Stimulated activated effector memory CD8-positive, alpha-beta T cell treated with anti-CD3 and anti-CD28 coated beads, Interleukin-12 subunit alpha, Interleukin-12 subunit beta, amount 100 ng/mL, for 72 hours (primary cell): ENCODE measurements around the gene WDR36.
A peak's percentile ranks its signal among the peaks of the same experiment; 100 is the strongest.
"Not testable (repeated sequence)": the region's sequence is repeated elsewhere in the genome, so short reads cannot be mapped to it uniquely, and the experiment has no call there.

Experiments
- ATAC-seq: fragments of 150-1000 bp; cut with Tn5 transposase; 2 replicates; pipeline ENCODE4 v1.10.0; 2021
- DNase-seq, 2 donors: peaks; one replicate each; pipeline ENCODE4 v3.0.0; 2021 to 2022; ENCODE audit warnings: low spot score in 2 of 2
- H3K27ac Mint-ChIP-seq: one replicate; pipeline ENCODE4 v1.8.0; 2022; ENCODE audit warnings: mild to moderate bottlenecking, mixed read lengths
- H3K36me3 Mint-ChIP-seq: one replicate; pipeline ENCODE4 v1.8.0; 2022; ENCODE audit warnings: mild to moderate bottlenecking, mixed read lengths
- H3K4me1 Mint-ChIP-seq: one replicate; pipeline ENCODE4 v1.8.0; 2022; ENCODE audit warnings: mixed read lengths
- H3K4me3 Mint-ChIP-seq: one replicate; pipeline ENCODE4 v1.8.0; 2022; ENCODE audit warnings: mild to moderate bottlenecking, mixed read lengths
- H3K9me3 Mint-ChIP-seq: one replicate; pipeline ENCODE4 v1.8.0; 2022; ENCODE audit warnings: mixed read lengths

Gene WDR36

GRCh38 chr5:111121926-111122325 is 29.8 kb downstream of the WDR36 start:
- H3K9me3 Mint-ChIP-seq: no peaks in the 10 kb centered on the region
- no peaks in the 10 kb centered on the region for H3K4me1 Mint-ChIP-seq
- no peak for ATAC-seq
- H3K4me3 Mint-ChIP-seq: no peak overlapping the region
- peaks cover 100% of the 10 kb centered on the region for H3K36me3 Mint-ChIP-seq
- H3K27ac Mint-ChIP-seq: no peak overlapping the region
- no peak for DNase-seq

- Mint-ChIP-seq H3K4me1 (no peaks in the 10 kb centered on the region), H3K36me3 (peaks cover 100% of the 10 kb centered on the region), H3K9me3 (no peaks in the 10 kb centered on the region), H3K4me3 (no peak overlapping the region), H3K27ac (peak overlapping the region; percentile 70)
- no peak for ATAC-seq
- no peak for DNase-seq
Measured at GRCh38 chr5:111122398-111122797, 30.2 kb downstream of the WDR36 start.

- Mint-ChIP-seq H3K4me3 (no peak overlapping the region), H3K4me1 (no peaks in the 10 kb centered on the region), H3K9me3 (no peaks in the 10 kb centered on the region), H3K27ac (peak overlapping the region; percentile 20), H3K36me3 (peaks cover 100% of the 10 kb centered on the region)
- DNase-seq: no peak
- ATAC-seq: peak; percentile 72
Measured at GRCh38 chr5:111124793-111125192, 32.6 kb downstream of the WDR36 start.

- no peak for ATAC-seq
- Mint-ChIP-seq H3K4me1 (no peaks in the 10 kb centered on the region), H3K36me3 (peaks cover 83% of the 10 kb centered on the region), H3K4me3 (no peak overlapping the region), H3K9me3 (no peaks in the 10 kb centered on the region), H3K27ac (peak overlapping the region; percentile 23)
- no peak for DNase-seq
Measured at GRCh38 chr5:111126896-111127295, 34.7 kb downstream of the WDR36 start.

DNA sequence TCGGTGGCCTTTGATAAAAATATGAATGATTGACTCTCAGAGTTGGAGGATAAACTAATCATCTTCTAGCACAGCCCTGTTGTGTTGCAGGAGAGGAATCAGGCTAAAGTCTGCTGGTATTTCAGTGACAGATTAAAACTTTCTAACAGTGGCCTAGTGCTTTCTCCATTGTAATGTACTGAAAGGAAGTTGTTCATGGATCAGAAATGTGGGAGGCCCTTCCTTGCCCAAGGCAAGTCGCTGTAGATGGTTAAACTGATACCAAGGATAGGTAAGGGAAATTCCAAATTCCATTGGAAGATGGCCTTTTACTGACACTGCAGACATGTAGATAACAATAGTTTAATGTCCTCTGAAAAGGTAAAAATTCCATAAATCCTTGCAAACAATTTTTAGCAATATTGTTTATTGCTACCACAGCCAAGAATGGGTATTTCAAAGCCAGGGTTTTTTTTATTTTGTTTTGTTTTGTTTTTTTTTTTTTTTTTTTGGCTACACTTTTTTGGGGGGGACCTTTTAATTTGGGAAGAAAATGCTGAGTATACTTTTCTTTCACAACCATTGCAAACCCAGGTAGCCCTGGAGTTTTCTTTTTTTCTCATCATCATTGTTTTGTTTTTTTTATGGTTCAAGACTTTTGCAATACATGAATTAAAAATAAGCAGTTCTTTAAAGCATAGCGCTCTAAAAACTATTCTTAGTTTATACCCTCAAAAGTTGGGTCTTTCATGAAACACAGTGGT is 35.5 kb downstream of the WDR36 start:
- no peak for ATAC-seq
- Mint-ChIP-seq H3K36me3 (peaks cover 76% of the 10 kb centered on the region), H3K4me3 (no peak overlapping the region), H3K9me3 (no peaks in the 10 kb centered on the region), H3K4me1 (no peaks in the 10 kb centered on the region), H3K27ac (peak overlapping the region; percentile 23)
- no peak for DNase-seq

GRCh38 chr5:111129938-111130337 is 37.8 kb downstream of the WDR36 start:
- Mint-ChIP-seq H3K36me3 (peaks cover 59% of the 10 kb centered on the region), H3K4me3 (no peak overlapping the region), H3K4me1 (no peaks in the 10 kb centered on the region), H3K27ac (no peak overlapping the region), H3K9me3 (no peaks in the 10 kb centered on the region)
- no peak for DNase-seq
- no peak for ATAC-seq

- Mint-ChIP-seq H3K27ac (no peak overlapping the region), H3K4me3 (no peak overlapping the region), H3K9me3 (no peaks in the 10 kb centered on the region), H3K4me1 (no peaks in the 10 kb centered on the region), H3K36me3 (peaks cover 45% of the 10 kb centered on the region)
- no peak for ATAC-seq
- DNase-seq: no peak
Measured at GRCh38 chr5:111131356-111131755, 39.2 kb downstream of the WDR36 start.

DNA sequence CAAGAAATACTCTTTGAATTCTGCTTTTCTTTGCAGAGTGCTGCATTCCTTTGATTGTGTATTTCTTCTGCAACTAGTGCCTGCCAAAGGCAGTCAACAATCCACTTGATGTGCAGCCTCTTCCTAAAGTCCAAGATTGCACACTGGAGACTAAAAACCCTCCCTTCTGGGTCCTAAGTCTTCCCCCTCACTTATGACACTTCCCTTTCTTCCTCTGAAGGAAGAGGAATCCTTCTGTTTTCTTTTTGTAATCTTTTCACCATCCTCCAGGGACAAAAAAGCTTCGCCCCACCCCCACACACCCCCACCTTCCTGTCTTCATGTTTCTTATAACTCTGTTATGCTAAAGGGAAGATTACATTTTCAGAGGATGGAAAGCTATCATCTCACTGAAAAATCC is 39.9 kb downstream of the WDR36 start:
- H3K27ac Mint-ChIP-seq: no peak overlapping the region
- no peak for DNase-seq
- no peak for ATAC-seq
- no peak overlapping the region for H3K4me3 Mint-ChIP-seq
- no peaks in the 10 kb centered on the region for H3K4me1 Mint-ChIP-seq
- no peaks in the 10 kb centered on the region for H3K9me3 Mint-ChIP-seq
- H3K36me3 Mint-ChIP-seq: peaks cover 37% of the 10 kb centered on the region

DNA sequence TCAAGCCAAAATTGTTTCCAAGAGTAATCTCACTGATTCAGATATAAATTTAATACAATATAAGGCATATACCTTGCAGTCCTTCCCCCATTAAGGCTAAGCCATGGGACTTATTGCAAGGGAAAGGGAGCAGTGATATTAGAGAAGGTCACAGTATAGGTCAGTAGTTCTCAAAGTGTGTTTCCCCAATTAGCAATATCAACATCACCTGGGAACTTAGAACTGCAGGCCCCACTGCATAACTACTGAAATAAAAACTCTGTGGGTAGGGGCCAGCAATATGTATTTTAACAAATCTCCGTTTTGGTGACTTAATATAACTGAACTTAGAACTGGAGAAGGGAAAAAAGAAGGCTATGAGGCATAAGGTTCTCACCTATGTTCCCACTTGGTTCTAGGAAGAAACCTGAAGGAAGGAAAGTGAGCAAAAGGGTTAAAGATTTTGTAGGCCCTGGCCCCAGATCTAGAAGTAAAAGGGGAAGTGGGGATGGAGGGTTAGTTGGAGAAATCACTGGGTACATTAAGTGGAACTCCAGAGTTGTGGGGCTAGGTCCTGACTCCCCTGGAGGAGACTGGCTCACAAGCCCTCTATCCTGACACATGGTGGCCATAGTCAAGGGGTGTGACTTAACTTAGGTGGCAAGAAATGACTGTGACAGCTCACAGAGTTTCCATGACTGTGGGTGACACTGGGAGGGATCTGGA is 40.7 kb downstream of the WDR36 start:
- Mint-ChIP-seq H3K4me3 (no peak overlapping the region), H3K4me1 (no peaks in the 10 kb centered on the region), H3K9me3 (no peaks in the 10 kb centered on the region), H3K36me3 (peaks cover 29% of the 10 kb centered on the region), H3K27ac (no peak overlapping the region)
- DNase-seq (no peak), ATAC-seq (peak; percentile 58)

DNA sequence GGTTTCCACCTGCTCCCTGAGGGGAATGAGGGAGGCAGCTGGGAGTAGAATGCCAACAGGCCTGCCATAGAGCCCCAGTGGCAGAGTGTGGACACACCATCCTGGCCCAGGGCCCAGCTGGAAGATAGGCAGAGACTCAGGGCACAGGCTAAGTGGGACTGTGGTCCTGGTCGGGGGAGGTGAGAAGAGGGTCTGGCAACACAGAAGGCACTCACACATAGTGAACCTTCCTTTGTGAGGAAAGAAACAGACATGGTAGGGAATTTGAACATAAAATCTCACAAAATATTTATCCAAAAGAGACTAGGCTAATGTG is 41.2 kb downstream of the WDR36 start:
- Mint-ChIP-seq H3K27ac (no peak overlapping the region), H3K4me3 (no peak overlapping the region), H3K4me1 (no peaks in the 10 kb centered on the region), H3K9me3 (no peaks in the 10 kb centered on the region), H3K36me3 (peaks cover 24% of the 10 kb centered on the region)
- peak; percentile 24 for ATAC-seq
- no peak for DNase-seq

- Mint-ChIP-seq H3K27ac (no peak overlapping the region), H3K36me3 (peaks cover 17% of the 10 kb centered on the region), H3K4me3 (no peak overlapping the region), H3K9me3 (no peaks in the 10 kb centered on the region), H3K4me1 (no peaks in the 10 kb centered on the region)
- ATAC-seq (no peak), DNase-seq (no peak)
Measured at GRCh38 chr5:111134087-111134486, 41.9 kb downstream of the WDR36 start.

DNA sequence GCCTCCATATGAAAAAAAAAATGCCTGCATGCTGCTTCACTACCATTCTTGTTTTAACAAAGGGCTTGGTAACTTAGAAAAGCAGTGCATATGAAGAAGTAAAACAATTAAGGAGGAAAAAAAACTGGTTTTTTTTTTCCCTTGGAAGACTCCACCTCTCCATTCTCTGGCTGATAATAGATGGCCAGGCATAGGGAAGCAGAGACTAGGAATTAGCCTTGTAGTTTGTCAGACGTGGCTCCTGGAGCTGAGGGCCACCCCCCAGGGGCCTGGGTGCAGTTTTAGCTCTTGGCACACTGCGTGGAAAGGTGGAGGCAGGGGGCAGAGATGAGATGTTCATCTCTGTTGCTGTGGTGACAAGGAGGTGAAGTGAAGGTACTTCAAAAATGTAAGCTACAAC is 42.7 kb downstream of the WDR36 start:
- no peak for DNase-seq
- Mint-ChIP-seq H3K9me3 (no peaks in the 10 kb centered on the region), H3K4me3 (no peak overlapping the region), H3K36me3 (peaks cover 9% of the 10 kb centered on the region), H3K4me1 (no peaks in the 10 kb centered on the region), H3K27ac (no peak overlapping the region)
- no peak for ATAC-seq

GRCh38 chr5:111135363-111135762 is 43.2 kb downstream of the WDR36 start:
- H3K4me3 Mint-ChIP-seq: no peak overlapping the region

GRCh38 chr5:111135946-111136345 is 43.8 kb downstream of the WDR36 start:
- Mint-ChIP-seq H3K36me3 (peaks cover 6% of the 10 kb centered on the region), H3K4me1 (no peaks in the 10 kb centered on the region), H3K27ac (no peak overlapping the region), H3K9me3 (no peaks in the 10 kb centered on the region), H3K4me3 (no peak overlapping the region)
- no peak for DNase-seq
- ATAC-seq: no peak

More at GRCh38 chr5:111135363-111135762, 43.2 kb downstream of the WDR36 start:
- Mint-ChIP-seq H3K4me1 (no peaks in the 10 kb centered on the region), H3K9me3 (no peaks in the 10 kb centered on the region), H3K27ac (no peak overlapping the region), H3K36me3 (peaks cover 6% of the 10 kb centered on the region)
- DNase-seq: no peak
- ATAC-seq: no peak

DNA sequence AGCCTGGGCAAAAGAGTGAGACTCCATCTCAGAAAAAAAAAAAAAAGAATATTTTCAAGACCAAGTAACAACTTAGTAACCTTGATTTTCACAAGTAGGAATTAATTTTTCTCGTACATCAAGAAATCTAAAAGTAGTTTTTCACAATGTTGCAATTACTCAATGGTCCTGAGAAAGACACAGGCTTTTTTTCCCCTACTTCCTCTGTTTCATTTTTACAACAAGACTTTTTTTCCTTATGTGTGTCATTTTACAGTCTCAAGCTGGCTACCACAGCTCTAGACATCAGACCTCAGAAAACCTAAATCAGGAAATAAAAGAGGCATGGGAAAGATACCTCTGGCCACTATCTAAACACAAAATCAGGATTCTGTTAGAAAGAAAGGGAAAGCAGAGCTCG is 45.9 kb downstream of the WDR36 start:
- no peak overlapping the region for H3K27ac Mint-ChIP-seq
- no peak overlapping the region for H3K4me3 Mint-ChIP-seq
- no peaks in the 10 kb centered on the region for H3K9me3 Mint-ChIP-seq
- ATAC-seq: no peak
- peaks cover 5% of the 10 kb centered on the region for H3K36me3 Mint-ChIP-seq
- H3K4me1 Mint-ChIP-seq: no peaks in the 10 kb centered on the region
- DNase-seq: no peak

DNA sequence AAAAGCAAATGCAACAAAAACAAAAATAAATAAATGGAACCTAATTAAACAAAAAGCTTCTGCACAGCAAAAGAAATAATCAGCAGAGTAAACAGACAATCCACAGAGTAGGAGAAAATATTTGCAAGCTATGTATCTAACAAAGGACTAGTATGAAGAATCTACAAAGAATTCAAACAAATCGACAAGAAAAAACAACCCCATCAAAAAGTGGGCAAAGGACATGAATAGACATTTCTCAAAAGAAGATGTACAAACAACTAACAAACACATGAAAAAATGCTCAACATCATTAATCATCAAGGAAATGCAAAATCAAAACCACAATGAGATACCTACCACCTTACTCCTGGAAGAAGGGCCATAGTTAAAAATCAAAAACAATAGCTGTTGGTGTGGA is 49.3 kb downstream of the WDR36 start:
- not testable (repeated sequence) for ATAC-seq, H3K27ac Mint-ChIP-seq, H3K9me3 Mint-ChIP-seq, H3K4me3 Mint-ChIP-seq, H3K4me1 Mint-ChIP-seq, H3K36me3 Mint-ChIP-seq, DNase-seq
